NCI-H187 treated with DMSO at 0.1 percent for 48 hours (cell line): Measurements from ENCODE around the gene OXGR1.
"Not testable (repeated sequence)": the region's sequence is repeated elsewhere in the genome, so short reads cannot be mapped to it uniquely, and the experiment has no call there.

Experiments used
- DNase-seq: peaks from one replicate; lab custom pipeline; 2025; lab: John Stamatoyannopoulos, UW

The OXGR1 gene

DNA sequence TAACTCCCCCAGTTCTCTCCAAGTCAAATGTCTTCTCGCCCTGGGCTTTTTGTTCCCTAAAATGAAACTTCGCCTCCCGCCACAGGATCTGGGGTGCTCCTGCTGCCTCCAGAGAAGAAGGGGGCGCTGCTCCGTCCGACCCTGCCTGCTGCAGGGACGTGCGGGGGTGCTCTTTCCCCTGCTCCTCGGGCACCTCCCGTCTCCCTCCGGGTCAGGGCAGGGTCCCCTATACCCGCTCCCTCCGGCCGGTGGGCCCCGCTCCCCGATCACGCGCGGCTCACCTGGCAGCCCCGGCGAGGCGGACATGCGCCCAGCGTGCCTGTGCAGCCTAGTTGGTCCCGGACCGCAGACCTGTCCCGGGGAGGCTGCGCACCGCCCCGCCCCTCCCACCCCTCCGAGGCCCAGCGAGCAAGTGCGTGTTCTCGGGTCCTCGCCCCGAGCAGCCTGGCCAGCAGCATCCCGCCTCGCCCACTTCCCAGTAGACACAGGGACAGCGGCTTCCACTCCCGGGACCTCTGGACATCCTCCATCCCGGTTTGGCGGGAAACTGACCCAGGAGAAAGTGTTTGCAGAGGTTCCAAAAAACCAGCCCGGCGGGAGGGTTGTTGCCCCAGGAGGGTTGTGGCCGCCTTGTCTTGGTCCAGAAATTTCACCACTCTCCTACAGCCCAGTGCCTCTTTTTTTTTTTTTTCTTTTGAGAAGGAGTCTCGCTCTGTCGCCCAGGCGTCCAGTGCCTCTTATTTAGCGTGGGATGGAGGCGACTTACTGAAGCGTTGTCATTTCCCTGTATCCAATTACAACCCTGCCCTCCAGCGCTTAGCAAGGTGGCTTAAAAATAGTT, at the start of gene OXGR1:
TSS of gene OXGR1 (minus strand) at position 460 of the 841 bp plus-strand sequence. CDS start 6,717 bp downstream, outside the sequence.
- DNase-seq, result no peak

DNA sequence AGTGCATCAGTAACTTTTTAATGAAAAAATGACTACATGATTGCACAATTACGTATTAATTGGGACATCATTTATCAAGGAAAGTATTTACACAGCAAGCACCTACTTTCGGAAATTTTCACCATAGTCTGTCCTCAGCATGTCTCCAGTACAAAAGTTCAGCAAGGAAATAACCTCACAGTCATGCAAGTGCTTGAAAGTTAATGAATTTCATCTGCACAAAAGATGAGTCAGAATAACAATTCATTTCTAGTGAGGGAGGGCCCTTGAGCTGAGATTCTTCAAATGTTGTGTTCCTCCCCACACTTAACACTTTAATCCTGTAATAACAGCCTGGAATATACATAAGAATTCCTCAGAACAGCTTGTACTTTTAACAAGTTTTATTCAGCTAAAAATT, 49.0 kb upstream of the OXGR1 start:
- no peak for DNase-seq

DNA sequence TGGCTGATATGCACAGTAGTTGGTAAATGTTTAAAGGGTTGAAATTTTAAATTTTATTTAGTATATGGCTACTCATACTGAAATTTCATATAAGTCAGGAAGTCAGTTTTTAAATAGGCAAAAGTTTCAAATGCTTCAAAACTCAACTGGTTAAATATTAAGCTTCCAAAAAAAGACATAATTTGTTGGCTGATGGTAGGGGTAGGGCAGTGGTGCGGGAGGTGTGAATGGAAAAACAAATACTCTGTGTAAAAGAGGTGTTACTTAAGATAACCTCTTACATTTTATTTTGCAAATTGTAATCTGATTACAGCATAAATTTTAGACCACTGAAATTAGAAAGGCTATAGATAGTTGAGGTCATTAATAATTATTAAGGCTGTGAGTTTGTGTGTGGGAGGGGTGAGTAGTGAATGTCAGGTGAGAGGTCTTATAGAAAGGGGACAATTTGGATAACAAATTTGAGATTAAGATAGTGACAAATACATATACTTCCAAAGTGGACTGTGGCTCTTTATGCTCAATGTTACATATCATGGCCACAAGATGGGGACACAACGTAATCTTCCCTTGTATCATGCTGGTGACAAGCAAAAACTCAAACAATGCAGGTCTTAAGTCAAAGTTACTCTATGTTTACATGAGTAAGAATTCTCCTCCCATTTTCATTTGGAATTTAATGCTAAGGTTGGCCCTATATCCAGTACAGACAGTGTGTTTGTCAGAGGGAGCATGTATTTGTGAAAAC, 36.6 kb upstream of the OXGR1 start:
- no peak for DNase-seq

DNA sequence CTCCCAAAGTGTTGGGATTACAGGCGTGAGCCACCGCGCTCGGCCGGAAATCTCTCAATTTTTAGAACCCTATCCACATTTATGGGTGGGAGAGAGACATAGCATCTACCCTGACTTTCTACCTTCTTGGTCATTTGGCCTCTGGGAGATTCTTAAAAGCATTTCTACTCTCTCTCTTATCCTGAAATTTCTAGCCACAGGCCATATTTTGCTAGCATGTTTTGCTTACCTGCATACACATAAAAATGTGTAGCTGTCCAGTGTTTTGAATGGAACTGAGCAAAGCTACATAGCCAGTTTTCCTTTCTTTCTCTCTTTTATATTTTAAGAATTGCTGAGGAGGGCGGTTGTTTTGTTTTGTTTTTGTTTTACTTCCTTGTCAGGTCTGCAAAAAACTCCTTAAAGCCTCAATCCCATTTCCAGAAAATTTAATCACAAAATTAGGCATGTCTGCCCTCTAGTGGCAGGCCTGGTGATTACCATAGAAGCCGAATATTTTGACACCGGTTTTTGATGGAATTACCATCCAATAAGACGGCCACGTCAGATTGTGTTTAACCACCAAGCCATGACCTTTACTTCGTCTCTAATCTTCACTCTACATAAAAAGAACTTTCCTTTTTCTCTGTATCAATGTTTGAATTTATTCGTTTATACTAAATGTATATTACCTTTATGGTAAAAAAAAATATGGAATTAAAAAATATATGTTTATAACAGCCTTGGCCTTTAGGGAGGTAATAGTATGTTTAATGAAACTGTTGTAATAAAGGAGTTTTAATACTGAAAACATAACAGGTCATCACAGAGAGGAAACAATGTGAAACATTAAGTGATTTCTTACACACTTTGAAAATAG, 34.4 kb upstream of the OXGR1 start:
- no peak for DNase-seq

DNA sequence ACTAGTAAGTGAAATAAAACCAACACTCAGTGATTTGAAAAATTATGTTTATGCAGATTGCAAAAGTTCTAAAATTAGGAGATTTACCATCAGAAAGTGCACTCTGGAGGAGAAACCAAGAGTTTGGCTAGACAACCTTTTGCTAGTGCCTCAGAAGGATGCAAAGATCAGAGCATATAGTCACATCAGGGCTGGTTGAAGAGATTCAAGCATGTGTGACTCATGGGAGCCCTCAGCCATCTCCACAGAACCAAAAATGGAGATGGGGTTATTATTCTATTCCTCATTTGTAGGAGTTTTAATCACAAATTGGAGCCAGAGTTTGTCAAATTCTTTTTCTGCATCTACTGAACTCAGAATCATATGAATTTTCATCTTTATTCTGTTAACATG, 32.9 kb upstream of the OXGR1 start:
- no peak for DNase-seq

GRCh38 chr13:97026531-97027161, 32.4 kb upstream of the OXGR1 start:
- DNase-seq, result no peak

- not testable (repeated sequence) for DNase-seq
These were observed 29.5 kb upstream of the OXGR1 start for GRCh38 chr13:97023812-97024211.

- DNase-seq, result no peak
These were observed 28.8 kb upstream of the OXGR1 start for GRCh38 chr13:97023117-97023516.

GRCh38 chr13:97021241-97021640, 27.0 kb upstream of the OXGR1 start:
- DNase-seq, result no peak

DNA sequence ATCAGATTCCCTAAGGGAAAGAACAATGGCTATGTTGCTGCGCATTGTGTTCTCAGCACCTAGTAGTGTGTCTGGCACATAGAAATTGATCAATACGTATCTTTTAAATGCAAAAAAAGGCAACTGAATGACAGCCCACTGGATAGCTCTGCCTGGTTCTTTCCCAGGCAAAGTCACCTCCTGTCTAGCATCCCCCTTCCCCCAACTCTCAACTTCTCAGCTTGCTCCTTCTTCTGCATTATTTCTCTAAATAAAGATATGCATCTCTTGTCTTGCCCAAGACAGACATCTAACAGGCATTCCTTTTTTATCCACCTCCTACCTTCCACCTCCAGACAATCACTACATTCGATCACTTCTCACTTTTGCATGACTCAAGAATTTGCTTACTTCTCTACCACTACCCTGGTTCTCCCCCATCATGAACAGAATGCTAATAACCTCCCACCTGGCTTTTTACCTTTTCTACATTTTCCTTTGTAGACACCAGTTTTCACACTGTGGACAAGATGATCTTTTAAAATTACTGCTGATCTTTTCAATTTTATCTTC, 26.5 kb upstream of the OXGR1 start:
- no peak for DNase-seq

- DNase-seq, result no peak
These were observed 25.9 kb upstream of the OXGR1 start for GRCh38 chr13:97020194-97020593.

GRCh38 chr13:97019236-97019635, 25.0 kb upstream of the OXGR1 start:
- DNase-seq, result no peak

DNA sequence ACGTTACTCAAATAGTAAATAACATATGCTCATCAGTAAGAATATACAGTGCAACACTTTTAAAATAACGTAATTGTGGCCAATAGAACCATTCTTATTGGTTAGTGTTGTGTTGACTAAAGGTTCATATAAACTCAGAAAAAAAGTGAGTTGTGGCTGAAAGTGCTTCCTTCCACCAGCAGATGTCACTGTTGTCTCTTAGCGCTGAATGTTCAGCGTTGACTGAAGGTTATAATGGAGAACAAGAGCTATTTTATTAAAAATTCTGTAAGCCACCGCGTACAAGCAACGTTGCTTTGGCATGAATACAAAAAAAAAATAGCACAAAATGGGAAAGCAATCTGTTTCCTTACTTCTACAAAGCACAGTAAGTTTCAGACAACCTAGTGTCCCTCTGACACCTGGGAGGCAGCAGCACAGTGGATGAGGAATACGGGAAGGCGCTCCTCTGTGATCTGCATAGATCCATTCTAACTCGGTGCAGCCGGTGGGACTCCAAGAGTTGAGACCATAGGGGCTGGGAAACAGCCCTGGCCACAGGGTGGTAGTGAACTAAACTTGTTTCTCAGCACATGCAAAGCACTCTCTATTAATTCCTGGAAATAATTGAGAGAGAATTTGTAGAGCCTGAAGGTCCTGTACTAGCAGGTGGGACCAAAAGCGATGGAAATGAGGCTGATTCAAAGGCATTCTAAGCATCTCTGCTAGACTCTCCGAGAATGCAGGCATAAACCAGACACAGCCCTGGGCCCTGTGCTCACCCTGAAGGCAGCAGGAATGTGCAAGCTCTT, 23.9 kb upstream of the OXGR1 start:
- DNase-seq, result no peak

GRCh38 chr13:97017322-97017721, 23.0 kb upstream of the OXGR1 start:
- no peak for DNase-seq

DNA sequence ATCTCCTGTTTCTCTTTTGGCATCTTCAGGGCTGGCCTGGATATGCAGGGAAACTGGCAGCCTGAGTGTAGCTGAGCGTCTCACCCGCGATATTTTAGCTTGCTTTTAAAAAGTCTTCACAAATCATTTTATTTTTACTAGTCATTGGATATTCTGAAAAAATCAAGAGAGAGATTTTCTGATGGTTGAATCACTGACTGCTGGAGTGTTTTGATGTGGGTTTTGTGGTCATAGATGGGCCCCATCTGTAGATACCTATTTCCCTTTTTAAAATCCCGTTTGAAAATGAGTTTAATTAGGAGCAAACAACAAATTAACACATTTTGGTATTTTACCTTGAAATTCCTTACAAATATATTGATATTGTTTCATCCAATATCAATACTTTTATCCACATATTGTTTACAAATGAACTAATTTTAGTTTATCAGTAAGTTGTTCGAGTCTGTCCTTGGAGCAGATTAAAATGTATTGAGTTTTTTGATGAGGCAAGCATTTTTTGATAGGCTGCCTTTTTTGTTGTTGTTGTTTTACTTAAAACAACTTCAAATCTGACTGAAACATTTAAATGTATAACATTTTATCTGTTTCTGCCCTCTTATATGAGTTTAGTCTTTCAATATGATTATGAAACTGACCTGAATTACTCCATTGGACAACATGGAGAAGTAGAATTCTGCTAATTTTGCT, 21.5 kb upstream of the OXGR1 start:
- no peak for DNase-seq

DNA sequence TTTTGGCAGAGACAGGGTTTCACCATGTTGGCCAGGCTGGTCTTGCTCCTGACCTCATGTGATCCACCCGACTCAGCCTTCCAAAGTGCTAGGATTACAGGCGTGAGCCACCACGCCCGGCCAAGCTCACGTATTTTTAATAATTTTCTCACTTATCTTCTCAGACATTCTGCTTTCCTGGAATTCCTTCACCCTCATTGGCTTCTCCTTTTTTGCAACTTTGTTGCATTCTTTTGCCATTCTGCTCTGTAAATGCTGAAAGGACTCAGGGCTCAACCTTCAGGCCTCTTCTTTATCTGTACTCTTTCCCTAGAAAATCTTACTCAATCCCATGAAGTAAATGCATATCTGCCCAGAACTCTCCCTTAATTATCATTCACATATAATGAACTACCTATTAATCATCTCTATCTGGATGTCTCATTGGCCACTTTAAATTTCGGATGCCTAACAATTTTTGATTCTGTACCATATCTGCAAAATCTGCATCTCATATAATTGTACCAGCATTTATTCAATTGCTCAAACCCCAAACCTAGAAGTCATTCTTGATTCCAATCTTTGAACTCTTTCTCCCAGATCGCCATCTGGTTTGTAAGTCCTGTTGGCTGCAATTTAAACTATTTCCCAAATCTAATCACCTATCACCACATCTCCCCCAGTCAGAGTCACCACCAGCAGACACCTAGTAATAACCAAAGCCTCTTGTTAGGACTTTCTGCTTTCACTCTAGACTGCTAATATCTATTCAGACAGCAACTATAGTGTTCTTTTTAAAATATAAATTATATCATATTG, 18.2 kb upstream of the OXGR1 start:
- DNase-seq, result no peak

GRCh38 chr13:97011446-97012131, 17.3 kb upstream of the OXGR1 start:
- DNase-seq, result no peak

- DNase-seq, result no peak
These were observed 14.4 kb upstream of the OXGR1 start for GRCh38 chr13:97008643-97009042.
